Activated T-cell treated with anti-CD3 and anti-CD28 coated beads, Interleukin-2, amount 50 U/mL, for 24 hours (primary cell): ENCODE results near the gene ID4.

Source experiments
- DNase-seq: peaks from one replicate; pipeline ENCODE4 v3.0.0-alpha.2; 2020
- H3K27ac Mint-ChIP-seq: 2 replicates; pipeline ENCODE4 v1.8.0; 2020; ENCODE audit warnings: mild to moderate bottlenecking, mixed read lengths
- H3K27me3 Mint-ChIP-seq: 2 replicates; pipeline ENCODE4 v1.8.0; 2020; ENCODE audit warnings: mixed read lengths
- H3K36me3 Mint-ChIP-seq: 2 replicates; pipeline ENCODE4 v1.8.0; 2020; ENCODE audit warnings: low read depth, mixed read lengths
- H3K4me1 Mint-ChIP-seq: 2 replicates; pipeline ENCODE4 v1.8.0; 2020; ENCODE audit warnings: low read depth, mixed read lengths
- H3K4me3 Mint-ChIP-seq: 2 replicates; pipeline ENCODE4 v1.8.0; 2020; ENCODE audit warnings: mild to moderate bottlenecking, moderate library complexity, mixed read lengths
- H3K9me3 Mint-ChIP-seq: 2 replicates; pipeline ENCODE4 v1.8.0; 2020; ENCODE audit warnings: mixed read lengths

ID4 gene, protein sequence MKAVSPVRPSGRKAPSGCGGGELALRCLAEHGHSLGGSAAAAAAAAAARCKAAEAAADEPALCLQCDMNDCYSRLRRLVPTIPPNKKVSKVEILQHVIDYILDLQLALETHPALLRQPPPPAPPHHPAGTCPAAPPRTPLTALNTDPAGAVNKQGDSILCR

DNA sequence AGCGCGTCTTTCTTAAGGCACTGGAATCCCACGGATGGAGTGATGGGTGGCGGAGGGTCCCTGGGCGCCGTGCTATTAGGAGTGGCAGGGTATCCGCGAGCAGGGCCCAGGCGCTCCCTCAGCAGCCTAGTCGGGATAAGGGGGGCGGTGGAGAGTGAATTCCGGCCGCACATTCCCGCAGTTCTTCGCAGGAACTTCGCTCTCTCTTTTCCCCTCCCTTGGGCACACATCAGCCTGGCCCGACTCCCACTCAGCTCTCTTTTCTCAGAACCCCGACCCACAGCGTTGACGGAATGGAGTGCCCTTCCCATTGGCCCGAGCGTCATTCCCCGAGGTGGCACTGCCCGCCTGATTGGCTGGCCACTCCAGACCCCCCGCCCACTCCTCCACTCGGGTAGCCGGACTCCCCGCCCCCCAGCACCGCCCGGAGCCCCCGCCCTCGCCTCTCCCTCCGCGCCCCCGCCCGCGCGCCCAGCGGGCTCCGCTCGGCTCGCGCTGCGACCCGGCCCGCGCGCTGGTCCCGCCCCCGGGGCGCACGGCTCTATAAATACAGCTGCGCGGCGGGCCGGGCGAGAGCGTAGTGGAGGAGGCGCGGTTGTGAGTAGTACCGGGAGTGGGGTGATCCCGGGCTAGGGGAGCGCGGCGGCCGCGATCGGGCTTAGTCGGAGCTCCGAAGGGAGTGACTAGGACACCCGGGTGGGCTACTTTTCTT, at the start of gene ID4:
Gene ID4, plus strand, starts transcription at position 572 of the 712 bp plus-strand sequence. CDS start 385 bp downstream, outside the sequence.
- DNase-seq, result no peak
- H3K4me1 Mint-ChIP-seq, result peaks cover 8% of the 10 kb centered on the region
- H3K4me3 Mint-ChIP-seq, result no peak within 1 kb of the TSS
- H3K36me3 Mint-ChIP-seq, result no peaks in the 10 kb centered on the region
- H3K9me3 Mint-ChIP-seq, result peaks cover 3% of the 10 kb centered on the region
- peaks cover 70% of the 10 kb centered on the region for H3K27me3 Mint-ChIP-seq
- peak within 1 kb of the TSS; percentile 37 for H3K27ac Mint-ChIP-seq

DNA sequence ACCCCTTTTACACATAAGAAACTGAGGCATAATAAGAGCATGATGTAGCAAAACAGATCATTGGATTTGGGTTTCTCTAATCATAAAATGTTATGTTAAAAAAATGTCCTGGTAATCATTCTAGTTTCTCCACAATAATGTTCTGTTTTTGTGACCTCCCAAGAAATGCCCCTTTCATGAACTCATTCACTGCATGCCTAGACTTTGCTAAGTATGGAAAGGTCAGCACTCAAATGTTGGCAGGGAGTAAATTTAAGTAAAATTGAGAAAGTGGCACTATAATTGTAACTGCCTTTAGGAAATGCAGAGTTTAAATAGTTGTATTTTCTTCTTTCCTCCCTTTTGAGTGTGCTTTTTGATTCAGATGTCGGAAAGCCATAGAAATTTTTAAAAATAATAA, 48.5 kb upstream of the ID4 start:
- peaks cover 6% of the 10 kb centered on the region for H3K27me3 Mint-ChIP-seq
- H3K9me3 Mint-ChIP-seq, result no peaks in the 10 kb centered on the region
- no peaks in the 10 kb centered on the region for H3K36me3 Mint-ChIP-seq
- no peak overlapping the region for H3K27ac Mint-ChIP-seq
- H3K4me3 Mint-ChIP-seq, result no peak overlapping the region
- no peak for DNase-seq
- no peaks in the 10 kb centered on the region for H3K4me1 Mint-ChIP-seq

DNA sequence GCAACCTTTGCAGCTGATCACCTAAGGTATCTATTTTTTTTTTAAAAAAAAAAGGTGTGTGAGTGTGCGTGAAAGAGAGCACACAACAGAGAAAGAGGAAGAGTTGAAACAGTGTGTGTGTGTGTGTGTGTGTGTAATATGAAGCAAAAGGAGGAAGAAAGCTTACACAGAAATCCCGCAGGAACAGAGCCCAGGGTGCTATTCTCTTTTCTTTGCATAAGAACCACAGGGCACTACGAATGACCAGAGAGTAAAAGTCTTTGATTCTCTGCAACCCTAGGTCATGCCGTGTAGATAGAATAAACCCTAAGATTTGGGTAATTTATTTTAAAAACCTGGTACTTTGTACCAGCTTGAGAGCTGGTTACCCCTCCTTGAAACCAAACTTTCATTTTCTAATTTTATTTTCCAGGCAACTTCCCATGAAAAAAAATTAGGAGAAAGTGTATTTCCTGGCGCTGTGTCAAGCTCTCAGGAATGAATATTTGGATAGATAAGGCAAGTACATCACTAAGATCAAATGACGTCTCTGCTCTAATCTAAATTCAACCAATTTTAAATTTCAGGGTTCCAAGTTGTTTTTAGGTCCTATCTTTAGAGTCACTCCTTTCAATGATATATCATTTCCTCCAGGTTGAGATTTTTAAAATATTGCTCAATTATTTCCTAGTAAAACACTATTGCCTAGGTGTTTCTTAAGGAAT, 47.9 kb upstream of the ID4 start:
- H3K4me3 Mint-ChIP-seq, result no peak overlapping the region
- H3K27ac Mint-ChIP-seq, result no peak overlapping the region
- H3K27me3 Mint-ChIP-seq, result peaks cover 6% of the 10 kb centered on the region
- no peaks in the 10 kb centered on the region for H3K9me3 Mint-ChIP-seq
- no peaks in the 10 kb centered on the region for H3K36me3 Mint-ChIP-seq
- H3K4me1 Mint-ChIP-seq, result no peaks in the 10 kb centered on the region
- DNase-seq, result no peak

DNA sequence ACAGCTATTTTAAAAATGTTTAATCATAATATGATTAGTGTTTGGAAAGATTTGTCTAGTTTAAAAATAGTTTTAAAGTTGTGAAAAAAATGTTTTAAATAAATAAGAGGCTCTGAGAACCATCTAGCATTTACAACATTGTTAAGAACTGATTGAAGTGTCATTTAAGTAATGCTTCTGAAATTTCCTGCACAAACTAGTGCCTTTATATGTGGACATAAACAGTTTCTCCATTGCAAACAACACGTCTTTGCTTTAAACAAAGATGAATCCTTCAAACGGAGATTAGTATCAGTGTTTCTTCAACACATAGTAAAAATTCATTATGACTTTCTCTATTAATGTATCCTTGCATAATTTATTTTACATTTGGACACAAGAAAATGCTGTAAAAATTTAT, 45.9 kb upstream of the ID4 start:
- H3K9me3 Mint-ChIP-seq, result no peaks in the 10 kb centered on the region

DNA sequence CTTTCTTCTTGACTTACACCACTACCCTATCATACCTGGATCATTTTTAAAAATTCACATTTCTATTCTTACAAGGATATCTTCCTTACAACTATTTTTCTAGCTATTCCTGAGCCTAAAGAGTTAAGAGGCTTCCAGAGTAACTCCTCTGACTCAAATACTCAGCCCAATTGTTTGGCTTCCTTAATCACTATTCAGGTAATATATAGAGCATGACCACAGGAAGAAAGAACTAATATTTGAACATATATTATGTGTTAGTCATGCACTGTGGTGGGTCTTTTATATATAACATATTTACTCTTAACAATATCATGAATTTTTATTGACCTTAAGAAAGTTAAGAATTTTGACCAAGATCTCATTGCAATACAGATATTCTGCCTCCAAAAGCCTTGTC, 42.0 kb upstream of the ID4 start:
- Mint-ChIP-seq H3K4me3 (no peak overlapping the region), H3K4me1 (no peaks in the 10 kb centered on the region), H3K27me3 (peaks cover 6% of the 10 kb centered on the region), H3K36me3 (no peaks in the 10 kb centered on the region), H3K9me3 (no peaks in the 10 kb centered on the region), H3K27ac (no peak overlapping the region)
- DNase-seq, result no peak

More for the DNA sequence above, 45.9 kb upstream of the ID4 start:
- no peak for DNase-seq
- H3K4me3 Mint-ChIP-seq, result no peak overlapping the region
- H3K36me3 Mint-ChIP-seq, result no peaks in the 10 kb centered on the region
- H3K4me1 Mint-ChIP-seq, result no peaks in the 10 kb centered on the region
- peaks cover 6% of the 10 kb centered on the region for H3K27me3 Mint-ChIP-seq
- H3K27ac Mint-ChIP-seq, result no peak overlapping the region

DNA sequence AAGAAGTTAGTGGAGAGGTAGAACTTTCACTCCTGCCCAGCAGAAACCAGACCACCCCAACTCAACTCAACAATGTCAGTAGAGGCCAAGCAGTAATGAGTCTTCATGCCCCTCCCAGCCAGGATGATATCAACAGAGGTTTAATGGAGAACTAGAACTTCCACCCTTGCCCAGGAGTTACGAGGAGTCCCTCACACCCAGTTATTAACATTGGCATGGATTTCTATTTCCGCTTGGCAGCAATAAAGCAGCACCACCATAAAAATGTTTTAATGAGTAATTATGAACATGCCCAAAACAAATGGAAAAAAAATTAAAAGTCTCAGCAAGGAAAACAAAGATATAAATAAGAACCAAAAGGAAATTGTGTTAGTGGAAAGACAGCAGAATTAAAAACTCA, 40.7 kb upstream of the ID4 start:
- Mint-ChIP-seq H3K27me3 (peaks cover 7% of the 10 kb centered on the region), H3K36me3 (no peaks in the 10 kb centered on the region), H3K4me3 (no peak overlapping the region), H3K9me3 (no peaks in the 10 kb centered on the region), H3K4me1 (no peaks in the 10 kb centered on the region), H3K27ac (no peak overlapping the region)
- DNase-seq, result no peak

DNA sequence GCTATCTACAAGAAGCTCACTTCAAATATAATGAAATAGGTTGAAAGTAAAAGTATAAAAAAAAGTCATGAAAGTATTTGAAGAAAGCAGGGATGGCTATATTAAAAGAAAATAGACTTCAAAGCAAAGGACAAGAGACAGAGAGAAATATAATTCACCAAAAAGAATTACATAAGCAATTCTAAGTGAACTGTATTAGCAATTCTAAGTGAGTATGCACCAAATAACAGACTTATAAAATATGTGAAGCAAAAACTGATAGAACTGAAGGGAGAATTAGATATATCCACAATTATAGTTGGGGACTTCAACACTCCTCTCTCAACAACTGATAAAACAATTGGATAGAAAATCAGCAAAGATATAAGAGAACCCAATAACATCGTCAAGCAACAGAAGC, 38.8 kb upstream of the ID4 start:
- no peak overlapping the region for H3K4me3 Mint-ChIP-seq
- peaks cover 15% of the 10 kb centered on the region for H3K27me3 Mint-ChIP-seq

DNA sequence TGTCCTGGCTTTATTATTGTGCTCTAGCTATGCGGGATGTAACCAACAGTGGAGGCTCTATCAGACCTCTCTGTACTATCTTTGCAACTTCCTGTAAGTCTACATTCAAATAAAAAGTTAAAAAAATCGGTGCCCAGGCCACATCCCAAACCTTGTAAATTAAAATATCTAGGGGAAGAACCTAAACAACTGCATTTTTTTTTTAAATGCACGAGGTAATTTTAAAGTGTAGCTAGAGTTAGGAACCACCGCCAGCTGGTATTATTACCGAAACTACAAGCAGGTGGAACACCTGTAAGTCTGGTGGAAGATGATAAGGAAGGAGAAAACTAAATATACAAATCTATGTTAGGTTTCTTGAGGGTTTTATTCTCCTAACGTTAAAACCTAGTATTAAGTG, 34.5 kb upstream of the ID4 start:
- Mint-ChIP-seq H3K27ac (no peak overlapping the region), H3K9me3 (no peaks in the 10 kb centered on the region), H3K36me3 (no peaks in the 10 kb centered on the region), H3K27me3 (peaks cover 48% of the 10 kb centered on the region), H3K4me1 (peaks cover 19% of the 10 kb centered on the region), H3K4me3 (no peak overlapping the region)
- no peak for DNase-seq

More for the DNA sequence above, 38.8 kb upstream of the ID4 start:
- Mint-ChIP-seq H3K4me1 (peaks cover under 1% of the 10 kb centered on the region), H3K27ac (no peak overlapping the region), H3K9me3 (no peaks in the 10 kb centered on the region), H3K36me3 (no peaks in the 10 kb centered on the region)
- DNase-seq, result no peak

DNA sequence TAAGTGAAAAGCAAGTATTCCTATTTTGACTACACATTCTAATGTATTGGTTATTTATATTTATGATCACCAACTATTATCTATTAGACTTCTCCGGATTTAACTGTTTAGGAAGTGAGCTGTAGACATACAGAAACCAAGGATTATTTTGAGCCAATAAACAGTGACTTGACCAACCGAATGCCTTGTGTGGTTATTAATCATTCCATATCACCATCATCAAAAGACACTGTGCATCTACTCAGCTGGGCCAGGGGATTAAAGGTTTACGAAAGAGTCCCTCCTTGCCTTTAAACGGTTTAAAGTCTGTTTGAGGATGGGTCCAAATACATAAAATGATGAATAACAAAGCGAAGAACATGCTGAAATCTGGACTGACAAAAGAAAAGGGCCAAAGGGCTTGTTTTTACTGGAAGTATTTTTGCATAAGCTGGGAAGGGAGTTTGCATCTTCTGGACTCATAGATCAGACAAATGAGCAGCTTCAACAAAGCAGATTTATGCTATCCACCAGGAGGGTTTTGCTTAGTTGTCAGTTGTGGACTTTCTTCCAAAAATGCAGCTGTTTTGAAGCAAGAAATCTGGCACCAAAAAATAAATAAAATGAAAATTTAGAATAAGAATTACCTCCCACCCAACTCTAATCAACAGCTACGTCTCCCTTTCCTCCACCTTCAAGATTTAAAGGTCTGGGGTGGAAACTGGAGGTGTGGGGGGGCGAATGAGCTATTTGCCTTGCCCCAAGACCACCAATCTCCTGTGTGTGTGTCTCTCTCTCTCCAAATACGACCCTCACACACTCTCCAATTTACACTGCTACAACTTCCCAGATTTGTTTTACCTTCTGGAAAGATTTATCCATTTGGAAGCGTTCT, 33.6 kb upstream of the ID4 start:
- H3K36me3 Mint-ChIP-seq, result no peaks in the 10 kb centered on the region

DNA sequence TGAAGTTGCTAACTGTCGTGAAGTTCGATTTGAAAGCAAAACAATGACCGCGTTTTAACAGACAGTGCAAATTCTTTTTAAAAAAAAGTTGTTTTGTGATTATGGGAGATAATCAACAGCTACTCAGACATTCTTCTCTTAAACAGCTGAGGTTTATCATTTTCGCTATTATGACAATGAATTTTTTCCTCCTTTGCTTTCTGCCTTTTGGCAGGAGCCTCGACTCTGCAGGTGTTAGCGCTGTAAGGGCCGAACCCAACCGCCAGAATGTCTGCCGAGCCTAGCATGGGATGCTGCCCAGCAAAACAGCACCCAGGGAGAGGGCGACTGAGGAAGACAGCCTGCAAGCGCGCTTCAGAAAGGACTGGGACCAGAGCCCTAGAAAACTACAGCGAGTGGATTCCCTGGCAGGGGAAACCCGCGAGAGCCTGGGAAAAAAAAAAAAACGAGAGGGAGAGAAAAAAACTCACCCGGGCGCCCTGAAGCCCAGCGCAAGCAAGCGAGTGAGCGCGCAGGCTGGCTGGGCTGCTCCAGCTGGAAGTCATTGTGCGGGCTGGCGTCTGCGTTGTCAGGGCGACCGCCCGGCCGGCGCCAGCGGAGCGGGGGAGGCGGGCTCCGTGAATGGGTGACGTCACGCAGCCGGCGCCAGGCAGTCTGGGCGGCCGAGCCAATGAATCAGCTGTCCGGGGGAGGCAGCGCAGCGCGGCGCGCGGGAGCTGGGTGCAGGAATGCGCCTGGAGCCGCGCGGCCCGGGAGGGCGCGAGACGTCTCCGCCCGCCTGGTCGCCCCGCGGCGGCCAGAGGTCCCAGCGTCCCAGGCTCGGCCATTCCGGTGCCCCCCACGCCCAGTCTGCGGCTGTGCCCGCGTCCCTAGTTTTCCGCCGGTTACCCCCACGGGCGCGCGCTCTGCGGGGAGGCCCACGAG, 32.7 kb upstream of the ID4 start:
- peak; percentile 70 for DNase-seq
- Mint-ChIP-seq H3K27me3 (peaks cover 48% of the 10 kb centered on the region), H3K27ac (no peak overlapping the region), H3K9me3 (no peaks in the 10 kb centered on the region), H3K36me3 (no peaks in the 10 kb centered on the region), H3K4me3 (peak overlapping the region; percentile 60), H3K4me1 (peaks cover 19% of the 10 kb centered on the region)

More for the DNA sequence above, 33.6 kb upstream of the ID4 start:
- Mint-ChIP-seq H3K27ac (no peak overlapping the region), H3K4me3 (peak overlapping the region; percentile 60), H3K9me3 (no peaks in the 10 kb centered on the region), H3K4me1 (peaks cover 19% of the 10 kb centered on the region), H3K27me3 (peaks cover 48% of the 10 kb centered on the region)
- DNase-seq, result no peak

DNA sequence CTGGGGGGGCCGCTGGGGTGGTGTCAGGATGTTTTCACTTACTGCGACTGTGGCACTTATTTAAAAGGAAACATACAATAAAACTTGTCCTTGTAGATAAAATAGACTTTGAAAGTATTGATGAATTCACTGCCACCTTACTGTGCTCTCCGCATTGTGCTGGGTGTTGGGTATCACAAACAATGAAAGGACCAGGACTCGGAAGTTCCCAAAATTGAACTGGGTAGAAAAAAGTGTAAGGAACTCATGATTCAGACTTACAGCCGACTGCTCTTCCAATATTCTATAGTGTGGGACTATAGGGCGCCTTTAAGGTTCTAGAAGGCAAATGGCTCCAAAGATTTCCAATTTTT, 32.1 kb upstream of the ID4 start:
- Mint-ChIP-seq H3K9me3 (no peaks in the 10 kb centered on the region), H3K4me3 (peak overlapping the region; percentile 37), H3K27me3 (peaks cover 48% of the 10 kb centered on the region), H3K4me1 (peaks cover 19% of the 10 kb centered on the region), H3K36me3 (no peaks in the 10 kb centered on the region), H3K27ac (no peak overlapping the region)
- DNase-seq, result no peak

DNA sequence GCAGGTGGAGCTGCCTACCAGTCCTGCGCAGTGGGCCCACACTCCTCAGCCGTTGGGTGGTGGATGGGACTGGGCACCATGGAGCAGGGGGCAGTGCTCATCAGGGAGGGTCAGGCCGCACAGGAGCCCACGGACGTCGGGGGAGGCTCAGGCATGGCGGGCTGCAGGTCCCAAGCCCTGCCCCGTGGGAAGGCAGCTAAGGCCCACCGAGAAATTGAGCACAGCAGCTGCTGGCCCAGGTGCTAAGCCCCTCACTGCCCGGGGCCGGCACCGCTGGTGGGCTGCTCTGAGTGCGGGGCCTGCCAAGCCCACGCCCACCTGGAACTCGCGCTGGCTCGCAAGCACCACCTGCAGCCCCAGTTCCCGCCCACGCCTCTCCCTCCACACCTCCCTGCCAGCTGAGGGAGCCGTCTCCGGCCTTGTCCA, 30.2 kb upstream of the ID4 start:
- Mint-ChIP-seq H3K4me3 (no peak overlapping the region), H3K27me3 (peaks cover 43% of the 10 kb centered on the region), H3K4me1 (peaks cover 19% of the 10 kb centered on the region), H3K9me3 (no peaks in the 10 kb centered on the region), H3K27ac (no peak overlapping the region), H3K36me3 (no peaks in the 10 kb centered on the region)
- no peak for DNase-seq

DNA sequence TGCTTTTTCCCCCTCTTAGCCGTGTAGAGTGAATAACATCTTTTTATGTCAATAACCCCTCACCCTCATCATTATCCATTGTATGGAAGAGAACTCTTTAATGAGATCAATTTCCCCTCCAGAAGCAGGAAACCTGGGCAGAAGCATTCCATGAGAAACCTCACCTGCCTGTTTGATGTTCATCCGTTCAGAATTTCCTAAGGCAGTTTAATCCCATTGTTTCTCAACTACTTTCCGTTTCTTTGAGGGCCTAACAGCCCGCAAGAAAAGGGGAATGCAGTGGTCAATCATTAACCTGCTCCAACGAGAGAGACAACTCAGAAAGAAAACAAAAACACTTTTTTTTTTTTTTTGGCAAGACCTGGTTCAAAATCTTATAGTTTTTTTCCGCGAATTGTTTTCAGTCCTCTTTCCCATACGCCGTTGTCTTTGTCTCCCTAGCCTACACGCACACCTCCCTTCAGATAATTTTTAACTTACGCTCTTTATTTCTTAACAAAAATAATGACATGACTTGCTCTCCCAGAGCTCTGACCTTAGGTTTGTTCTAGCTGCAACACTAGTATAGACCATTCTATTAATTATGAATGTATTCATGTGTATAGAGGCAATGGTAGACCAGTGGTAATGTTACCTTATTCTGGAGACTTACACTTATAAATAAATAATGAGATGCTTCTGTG, 25.6 kb upstream of the ID4 start:
- no peak for DNase-seq
- H3K27ac Mint-ChIP-seq, result no peak overlapping the region
- H3K27me3 Mint-ChIP-seq, result peaks cover 4% of the 10 kb centered on the region
- no peak overlapping the region for H3K4me3 Mint-ChIP-seq
- H3K36me3 Mint-ChIP-seq, result no peaks in the 10 kb centered on the region
- H3K9me3 Mint-ChIP-seq, result no peaks in the 10 kb centered on the region
- H3K4me1 Mint-ChIP-seq, result no peaks in the 10 kb centered on the region
